Upper lobe of left lung (tissue), 6 donors: Measurements from ENCODE around the gene NUMBL. TPM values are rescaled to one million over a fixed set of nuclear protein-coding genes. Genes with fewer than 3 reads are reported as not detected.

Source experiments
- ATAC-seq, 2 donors: fragments of 200-7000 bp; cut with Tn5 transposase; one replicate each; pipeline ENCODE4 v1.9.1; 2022; ENCODE audit warnings: mild to moderate bottlenecking in 2 of 2, moderate library complexity in 2 of 2; ENCODE audit not compliant: low FRiP score in 2 of 2
- DNase-seq, 2 donors: peaks; one replicate each; pipeline ENCODE4 v3.0.0-alpha.2; 2019 to 2020
- H3K27ac ChIP-seq, 4 donors: fragments of 200-600 bp; sonication (generic); one replicate each; pipeline ENCODE4 v1.5.1; 2016 to 2019
- H3K27me3 ChIP-seq, 4 donors: fragments of 200-600 bp; sonication (generic); one replicate each; pipeline ENCODE4 v1.5.1; 2017 to 2019
- H3K36me3 ChIP-seq, 4 donors: fragments of 200-600 bp; sonication (generic); one replicate each; pipeline ENCODE4 v1.5.1; 2016 to 2019
- H3K4me1 ChIP-seq, 4 donors: fragments of 200-600 bp; sonication (generic); one replicate each; pipeline ENCODE4 v1.5.1; 2018 to 2019
- H3K4me3 ChIP-seq, 4 donors: fragments of 200-600 bp; sonication (generic); one replicate each; pipeline ENCODE4 v1.5.1; 2017 to 2019; ENCODE audit warnings: mild to moderate bottlenecking in 2 of 4, moderate library complexity in 1 of 4
- H3K9me3 ChIP-seq, 4 donors: fragments of 200-600 bp; sonication (generic); one replicate each; pipeline ENCODE4 v1.5.1; 2018 to 2019
- CTCF ChIP-seq, 6 experiments: fragments of 450-650 bp in 4 of 6; fragments of 200-600 bp in 2 of 6; sonication (generic) in 2 of 6; IDR thresholded peaks; one replicate each; pipeline ENCODE4 v1.5.1; 2016 to 2019; ENCODE audit warnings: antibody characterized with exemption in 6 of 6
- EP300 ChIP-seq, 4 donors: sonication (generic); formaldehyde crosslinking; IDR thresholded peaks; one replicate each; pipeline ENCODE4 v1.5.1; 2017; ENCODE audit warnings: antibody characterized with exemption in 4 of 4, control low read depth in 2 of 4
- POLR2A ChIP-seq, 4 donors: fragments of 450-650 bp; IDR thresholded peaks; one replicate each; pipeline ENCODE4 v1.5.1; 2016 to 2017; ENCODE audit warnings: antibody characterized with exemption in 4 of 4, mild to moderate bottlenecking in 2 of 4
- POLR2AphosphoS5 ChIP-seq, 2 donors: sonication (generic); formaldehyde crosslinking; IDR thresholded peaks; one replicate each; pipeline ENCODE4 v1.5.1; 2017; ENCODE audit warnings: antibody characterized with exemption in 2 of 2
- WGBS, 2 donors: methylation state at CpG; one replicate each; pipeline ENCODE4 v1.1.5; 2017 to 2018; 5-methylcytosine and 5-hydroxymethylcytosine counted together
- total RNA-seq, 6 donors: library from RNA; depleted of rRNA in 4 of 6; stranded (reverse); fragments of >200 nt in 4 of 6; gene quantifications; one replicate each; pipeline versions ENCODE4 v1.1.0 to v1.2.1, GENCODE V29; 2016 to 2021
- donor health status: DM: no; HTN: no; CAD: no; lungs with moderate emphysema.
- donor health status: DM: no; HTN: yes; CAD: no; lungs with severe emphysema.

NUMBL gene
- total RNA-seq, 6 donors from 2014 or later: 18.0 to 133 (median 23.8) TPM

- Histone ChIP-seq H3K36me3 (peaks cover 1 to 25% (median 6%) of the 10 kb centered on the region in 4 donors), H3K4me1 (peaks cover 54 to 85% (median 66%) of the 10 kb centered on the region in 4 donors), H3K9me3 (no peaks in the 10 kb centered on the region), H3K4me3 (peak overlapping the region; percentile 75 to 90 (median 76)), H3K27me3 (no peaks in the 10 kb centered on the region), H3K27ac (peak overlapping the region; percentile 98 to 99 (median 98))
- WGBS, 2 donors: 45 to 49% methylated on average over 7 of the region's 7 CpGs
- peak in 1 of 2 donors; percentile 79 for DNase-seq
- ATAC-seq: no peak
- TF ChIP-seq CTCF (IDR thresholded peaks at IDR 0.05) (no peak), POLR2AphosphoS5 (IDR thresholded peaks at IDR 0.05) (peak; percentile 36 to 55), EP300 (IDR thresholded peaks at IDR 0.05) (peak in 2 of 4 donors; percentile 8 to 62)
Observed at GRCh38 chr19:40719414-40719894, 29.0 kb upstream of the NUMBL start.

GRCh38 chr19:40718774-40719391, 28.4 kb upstream of the NUMBL start:
- peak in 1 of 2 donors; percentile 30 for ATAC-seq
- 11 to 29% methylated on average over 1 to 16 of the region's 16 CpGs for WGBS, 2 donors

GRCh38 chr19:40717880-40718773, 27.7 kb upstream of the NUMBL start:
- H3K27me3 ChIP-seq: no peaks in the 10 kb centered on the region
- 36 to 47% methylated on average over 12 to 20 of the region's 20 CpGs for WGBS, 2 donors
- H3K27ac ChIP-seq: peak overlapping the region; percentile 98 to 99 (median 98)
- no peaks in the 10 kb centered on the region for H3K9me3 ChIP-seq
- TF ChIP-seq POLR2A (IDR thresholded peaks at IDR 0.05) (peak in 1 of 4 donors; percentile 12), POLR2AphosphoS5 (IDR thresholded peaks at IDR 0.05) (no peak)
- ATAC-seq: no peak
- H3K4me1 ChIP-seq: peaks cover 50 to 83% (median 59%) of the 10 kb centered on the region in 4 donors
- peak in 1 of 2 donors; percentile 86 for DNase-seq
- H3K4me3 ChIP-seq: peak overlapping the region; percentile 75 to 90 (median 76)
- H3K36me3 ChIP-seq: peaks cover 0 to 14% (median 0%) of the 10 kb centered on the region in 4 donors

More at GRCh38 chr19:40718774-40719391, 28.4 kb upstream of the NUMBL start:
- Histone ChIP-seq H3K4me3 (peak overlapping the region; percentile 75 to 90 (median 76)), H3K27me3 (no peaks in the 10 kb centered on the region), H3K9me3 (no peaks in the 10 kb centered on the region), H3K36me3 (peaks cover 0 to 19% (median 2%) of the 10 kb centered on the region in 4 donors), H3K4me1 (peaks cover 54 to 86% (median 66%) of the 10 kb centered on the region in 4 donors), H3K27ac (peak overlapping the region; percentile 98 to 99 (median 98))
- TF ChIP-seq POLR2AphosphoS5 (IDR thresholded peaks at IDR 0.05) (peak; percentile 22 to 63), CTCF (IDR thresholded peaks at IDR 0.05) (no peak), POLR2A (IDR thresholded peaks at IDR 0.05) (peak in 2 of 4 donors; percentile 30 to 73)
- peak; percentile 89 to 91 for DNase-seq

GRCh38 chr19:40717325-40717879, 27.0 kb upstream of the NUMBL start:
- H3K4me3 ChIP-seq: peak overlapping the region; percentile 75 to 90 (median 76)
- TF ChIP-seq POLR2A (IDR thresholded peaks at IDR 0.05) (peak in 1 of 4 donors; percentile 74), POLR2AphosphoS5 (IDR thresholded peaks at IDR 0.05) (no peak), EP300 (IDR thresholded peaks at IDR 0.05) (no peak), CTCF (IDR thresholded peaks at IDR 0.05) (peak in 4 of 6 experiments; percentile 3 to 25 (median 6))
- H3K36me3 ChIP-seq: peaks cover 0 to 14% (median 0%) of the 10 kb centered on the region in 4 donors
- ATAC-seq (no peak), DNase-seq (peak in 1 of 2 donors; percentile 44)
- peaks cover 43 to 79% (median 53%) of the 10 kb centered on the region in 4 donors for H3K4me1 ChIP-seq
- no peaks in the 10 kb centered on the region for H3K27me3 ChIP-seq
- no peaks in the 10 kb centered on the region for H3K9me3 ChIP-seq
- 1 to 3% methylated on average over 11 to 15 of the region's 20 CpGs for WGBS, 2 donors
- peak overlapping the region; percentile 98 to 99 (median 98) for H3K27ac ChIP-seq
